GM23338 (cell line): ENCODE measurements around the gene HACD1.

ENCODE experiments used
- CTCF ChIP-seq, 2 experiments: fragments of 200-600 bp in 1 of 2; sonication (generic) in 1 of 2; conservative IDR thresholded peaks; 2 replicates each; pipeline versions ENCODE4 v1.5.1 to v1.6.1; 2016 to 2017; ENCODE audit warnings: antibody characterized with exemption in 2 of 2, low read depth in 2 of 2, mild to moderate bottlenecking in 2 of 2, moderate library complexity in 1 of 2
- EZH2 ChIP-seq: fragments of 200-600 bp; sonication (generic); IDR thresholded peaks from one replicate; pipeline ENCODE4 v1.8.0; 2017; ENCODE audit warnings: antibody characterized with exemption, mild to moderate bottlenecking, low read depth; ENCODE audit not compliant: unreplicated experiment
- POLR2AphosphoS5 ChIP-seq: IDR thresholded peaks from 2 replicates; pipeline ENCODE4 v1.6.1; 2016; ENCODE audit warnings: antibody characterized with exemption, low read depth

- TF ChIP-seq POLR2AphosphoS5 (no peak), CTCF (conservative IDR thresholded peaks at IDR 0.05; ENCODE audit: low read depth in 2 of 2) (no peak), EZH2 (no peak)
These were observed 31.3 kb upstream of the HACD1 start for GRCh38 chr10:17648243-17649035.
